Muscle of back (tissue), 11 donors: ENCODE measurements around the gene SALL3. TPM values are rescaled to one million over a fixed set of nuclear protein-coding genes. Genes with fewer than 3 reads are reported as not detected.

Experiments used
- DNase-seq, 3 donors: peaks; one replicate each; pipeline versions ENCODE4 v3.0.0 to v3.0.0-alpha.2; 2013
- polyA plus RNA-seq, 10 donors: library from polyadenylated mRNA; unstranded; fragments of 120-200 nt; gene quantifications; one replicate each; pipeline ENCODE4 v1.2.1, GENCODE V29; 2013; ENCODE audit not compliant: insufficient read length in 10 of 10

The SALL3 gene
- polyA plus RNA-seq, 10 donors = 0.05 to 0.17 (median 0.06) TPM; not detected in 7

- DNase-seq = no peak
Observed at GRCh38 chr18:79005653-79006052, 26.0 kb downstream of the SALL3 start.

DNA sequence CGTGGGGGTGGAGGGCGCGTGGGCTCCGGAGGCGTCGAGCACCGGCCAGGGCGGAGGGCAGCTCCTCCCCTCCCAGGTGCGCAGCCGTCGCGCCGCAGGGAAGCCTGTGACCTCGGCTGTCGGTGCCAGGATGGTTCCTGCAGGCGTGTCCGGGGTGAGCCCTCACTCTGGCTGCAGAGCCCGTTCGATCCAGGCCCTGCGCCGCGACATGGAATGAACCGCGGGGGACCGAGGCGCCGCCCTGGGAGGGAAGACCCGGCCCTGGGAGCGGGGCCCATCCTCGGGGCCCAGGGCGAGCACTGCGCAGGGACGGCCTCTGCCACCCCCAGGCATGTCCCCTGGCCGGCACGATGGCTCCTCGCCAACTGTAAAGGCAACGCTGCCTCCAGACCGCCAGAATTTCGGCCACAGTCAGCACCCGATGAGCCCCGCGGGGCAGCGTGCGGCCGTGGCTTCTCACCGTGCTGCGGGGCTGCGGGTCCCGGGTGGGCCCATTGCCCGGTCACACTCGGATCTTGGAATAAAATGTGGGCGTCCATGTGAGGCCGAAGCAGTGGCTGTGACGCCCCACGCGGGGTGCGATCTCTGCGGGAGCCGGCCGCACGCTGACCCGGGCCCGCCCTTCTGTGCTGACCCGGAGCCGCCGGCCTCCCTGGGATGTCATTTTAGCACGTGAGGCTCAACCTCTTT, 26.6 kb downstream of the SALL3 start:
- DNase-seq = no peak

- DNase-seq = no peak
Observed at GRCh38 chr18:79007440-79007839, 27.8 kb downstream of the SALL3 start.

- no peak for DNase-seq
Observed at GRCh38 chr18:79008356-79008940, 28.8 kb downstream of the SALL3 start.

- DNase-seq = no peak
Observed at GRCh38 chr18:79010802-79011201, 31.2 kb downstream of the SALL3 start.

DNA sequence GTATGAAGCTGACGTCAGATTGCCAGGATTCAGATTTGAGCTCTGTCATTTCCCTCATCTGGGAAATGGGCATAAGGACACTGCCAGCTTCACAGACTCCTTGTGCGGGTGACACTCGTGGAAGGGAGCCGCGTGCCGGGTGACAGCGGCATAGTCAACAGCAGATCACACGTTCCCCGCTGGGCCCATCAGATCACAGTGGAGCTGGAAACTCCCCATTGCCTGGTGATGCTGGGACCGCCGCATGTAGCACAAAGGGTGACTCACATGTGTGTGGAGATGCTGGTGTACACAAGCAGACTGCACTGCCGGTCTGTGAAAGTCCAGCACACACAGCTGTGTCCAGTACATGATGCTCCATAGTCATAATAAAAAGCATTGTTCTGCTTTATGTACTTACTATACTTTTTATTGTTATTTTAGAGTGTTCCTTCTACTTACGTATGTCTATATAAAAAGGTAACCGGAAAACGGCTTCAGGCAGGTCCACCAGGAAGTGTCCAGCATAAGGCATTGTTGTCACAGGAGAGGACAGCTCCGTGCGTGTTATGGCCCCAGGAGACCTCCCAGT, 31.8 kb downstream of the SALL3 start:
- DNase-seq = no peak

DNA sequence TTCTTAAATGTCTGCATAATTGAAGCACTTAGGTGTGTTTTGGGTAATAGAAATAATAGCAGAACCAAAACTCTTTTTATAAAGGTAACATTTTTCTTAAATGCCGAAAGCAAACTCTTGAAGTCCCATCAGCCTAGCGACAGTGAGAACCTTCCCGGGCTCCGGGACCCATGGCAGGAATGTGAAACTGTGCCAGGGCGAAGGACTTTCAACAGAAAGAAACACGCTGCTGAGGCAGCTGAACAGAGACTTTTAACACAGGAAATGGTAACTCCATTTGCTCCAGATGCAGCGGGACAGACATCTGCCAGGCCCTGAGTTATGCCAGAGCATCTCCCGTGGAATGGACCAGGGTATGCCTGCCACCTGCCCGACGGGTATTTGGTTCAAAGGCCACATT, 34.3 kb downstream of the SALL3 start:
- DNase-seq = no peak

DNA sequence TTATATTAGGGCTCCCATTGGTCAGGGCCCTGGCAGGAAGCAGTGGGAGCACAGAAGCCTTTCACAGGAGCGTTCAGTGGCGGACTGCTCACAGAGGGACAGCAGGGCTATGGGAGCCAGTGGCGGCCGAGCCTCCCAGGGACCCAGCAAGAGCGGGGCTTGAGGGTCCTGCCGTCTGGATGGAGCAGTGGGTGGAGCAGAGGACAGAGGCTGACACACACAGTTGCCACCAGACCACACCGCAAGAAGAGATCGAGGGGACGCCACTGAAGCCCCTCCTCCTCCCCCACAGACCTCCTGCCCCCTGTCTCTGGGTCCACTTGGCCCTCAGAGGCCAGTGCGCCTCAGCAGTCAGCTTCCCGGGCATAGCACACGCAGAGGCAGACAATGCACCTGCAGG, 39.3 kb downstream of the SALL3 start:
- DNase-seq = no peak

- DNase-seq = no peak
Observed at GRCh38 chr18:79019881-79020280, 40.3 kb downstream of the SALL3 start.

DNA sequence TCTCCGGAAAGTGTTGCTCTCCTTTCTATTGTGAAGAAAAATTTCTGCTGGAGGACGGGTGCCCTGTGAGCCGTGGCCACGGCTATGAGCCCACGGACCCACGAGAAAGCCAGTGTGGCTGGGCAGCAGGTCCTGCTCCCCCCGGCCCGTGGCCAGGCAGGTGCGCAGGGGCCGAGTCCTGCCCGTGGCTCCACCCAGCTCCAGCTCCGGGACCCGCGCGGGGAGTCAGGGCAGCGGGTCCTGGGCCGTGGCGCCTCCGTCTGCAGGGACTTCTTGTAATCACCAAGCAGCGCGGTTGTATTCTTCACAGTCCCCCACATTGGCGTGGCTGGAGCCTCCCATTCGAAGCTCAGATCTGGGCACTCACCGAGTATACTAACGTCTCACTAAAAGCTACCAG, 43.0 kb downstream of the SALL3 start:
- DNase-seq = no peak

DNA sequence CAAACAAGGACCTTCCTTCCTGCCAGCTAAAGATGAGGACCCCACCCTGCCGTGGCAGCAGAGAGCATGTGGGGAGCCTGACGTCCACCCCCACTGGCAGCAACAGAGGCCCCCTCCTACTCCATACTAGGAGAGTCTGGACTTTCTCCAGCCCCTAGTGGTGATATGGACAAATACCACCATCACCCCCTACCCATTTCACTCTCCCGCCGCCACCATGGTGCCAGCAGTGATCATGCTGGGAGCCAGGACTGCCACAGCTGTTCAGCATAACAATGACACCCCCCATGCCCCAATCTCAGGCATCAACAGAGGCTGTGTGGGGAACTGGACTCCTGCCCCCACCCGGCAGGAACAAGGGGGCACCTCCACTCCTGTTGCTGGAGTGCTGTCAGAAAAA, 46.9 kb downstream of the SALL3 start:
- DNase-seq = no peak

DNA sequence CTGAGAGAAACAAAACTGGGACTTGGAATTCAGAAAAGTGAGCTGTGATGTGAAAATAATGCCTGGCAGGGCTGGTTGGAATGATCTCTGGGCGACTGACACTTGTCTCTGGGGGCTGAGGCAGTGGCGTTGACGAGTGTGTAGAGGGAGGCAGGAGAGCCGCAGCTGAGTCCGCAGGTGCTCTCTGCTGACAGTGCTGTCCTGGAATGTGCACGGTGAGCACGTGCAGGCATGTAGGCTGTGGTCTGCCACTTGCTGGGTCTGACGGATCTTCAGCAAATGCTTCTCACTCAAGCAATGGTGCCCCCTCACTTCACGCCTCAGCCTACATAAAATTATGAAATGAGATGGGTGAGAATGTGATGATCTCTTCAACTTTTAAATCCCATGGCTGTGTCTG, 51.1 kb downstream of the SALL3 start:
- DNase-seq = peak; percentile 8 to 34 (median 9)

GRCh38 chr18:79042276-79042675, 62.7 kb downstream of the SALL3 start:
- no peak for DNase-seq

- no peak for DNase-seq
Observed at GRCh38 chr18:79043288-79043687, 63.7 kb downstream of the SALL3 start.

DNA sequence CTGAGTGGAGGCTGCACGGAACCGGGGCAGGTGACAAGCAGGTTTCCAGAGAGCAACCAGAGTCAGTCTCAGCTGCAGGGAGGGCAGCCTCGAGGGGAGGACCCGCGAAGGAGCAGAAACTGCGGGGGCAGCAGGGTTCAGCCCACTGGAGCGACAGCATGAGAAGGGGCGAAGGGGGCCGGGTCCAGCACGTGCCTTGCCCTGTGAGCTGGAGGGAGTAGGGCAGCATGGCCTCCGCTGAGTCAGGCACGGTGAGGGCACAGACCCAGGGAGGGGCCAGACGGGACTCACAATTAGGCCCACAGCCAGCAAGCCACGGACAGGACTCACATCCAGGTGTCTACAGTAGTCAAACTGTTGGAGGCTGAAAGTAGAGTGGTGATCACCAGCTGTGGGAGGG, 66.9 kb downstream of the SALL3 start:
- no peak for DNase-seq

GRCh38 chr18:79047556-79048244, 68.1 kb downstream of the SALL3 start:
- DNase-seq = no peak

- DNase-seq = no peak
Observed at GRCh38 chr18:79048245-79048632, 68.6 kb downstream of the SALL3 start.

DNA sequence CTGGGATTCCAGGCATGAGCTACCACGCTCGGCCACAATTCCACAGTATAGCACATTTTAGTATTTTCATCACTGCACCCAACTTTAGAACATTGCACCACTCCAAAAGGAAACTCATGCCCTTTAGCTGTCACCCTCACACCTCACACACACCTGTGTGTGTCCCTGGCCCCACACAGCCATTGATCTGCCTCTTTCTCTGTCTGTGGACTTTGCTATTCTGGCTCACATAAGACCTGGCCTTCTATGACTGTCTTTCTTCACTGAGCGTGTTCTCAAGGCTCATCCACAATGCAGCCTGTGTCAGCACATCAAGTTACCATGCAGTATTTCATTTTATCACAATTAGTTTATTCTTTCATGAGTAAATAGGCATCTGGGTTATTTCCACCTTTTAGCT, 69.9 kb downstream of the SALL3 start:
- no peak for DNase-seq

Other genes starting within 250 kb of the SALL3 start
- gene ATP9B, start 89.6 kb downstream of the SALL3 start, polyA plus RNA-seq = 10 to 100 TPM; 11.8 to 27.6 (median 16.4) TPM